Measurements from ENCODE around the gene STAC2. TPM values are rescaled to one million over a fixed set of nuclear protein-coding genes. Genes with fewer than 3 reads are reported as not detected.

STAC2 gene
- under 1 TPM in 2 of 4 donors, not detected in 2; 0.17 to 0.29 TPM for total RNA-seq

- intact Hi-C loops (cut with DNase I), result no loop called here
These were observed at the start of gene STAC2 for GRCh38 chr17:39225308-39225958. TSS of gene STAC2 (minus strand) at chr17:39225945. CDS start at chr17:39225502, 443 bp downstream.

GRCh38 chr17:39271546-39271945 is 45.8 kb upstream of the STAC2 start:
- DNase-seq (ENCODE audit: extremely low spot score), result no peak
- Histone ChIP-seq H3K27me3 (no peaks in the 10 kb centered on the region), H3K9me3 (no peaks in the 10 kb centered on the region), H3K4me3 (no peak overlapping the region), H3K36me3 (peaks cover 41 to 91% (median 68%) of the 10 kb centered on the region in 4 donors), H3K4me1 (no peaks in the 10 kb centered on the region), H3K27ac (replicated peaks in 1 of 4) (no peak overlapping the region)
- TF ChIP-seq CTCF (IDR thresholded peaks at IDR 0.05) (no peak), POLR2A (IDR thresholded peaks at IDR 0.05; ENCODE audit: low read depth) (no peak), POLR2AphosphoS5 (IDR thresholded peaks at IDR 0.05) (no peak), EP300 (IDR thresholded peaks at IDR 0.05) (no peak)
- 90% methylated on average over 3 of the region's 3 CpGs for WGBS
- intact Hi-C loops (cut with DNase I), result loop anchor here (10.0 kb wide), 1 partner anchor 133 kb away; the partner anchor contains the start of gene FBXL20

More at GRCh38 chr17:39225308-39225958, at the start of gene STAC2:
- Histone ChIP-seq H3K9me3 (no peaks in the 10 kb centered on the region), H3K27ac (replicated peaks in 1 of 4) (no peak within 1 kb of the TSS), H3K36me3 (no peaks in the 10 kb centered on the region), H3K4me3 (peak within 1 kb of the TSS; percentile 51 to 55 (median 53)), H3K4me1 (peaks cover 14 to 23% (median 21%) of the 10 kb centered on the region in 4 donors), H3K27me3 (peaks cover 0 to 70% (median 19%) of the 10 kb centered on the region in 4 donors)
- 1% methylated on average over 32 of the region's 71 CpGs for WGBS
- no peak for TF ChIP-seq CTCF (IDR thresholded peaks at IDR 0.05)
- no peak for TF ChIP-seq POLR2A (IDR thresholded peaks at IDR 0.05; ENCODE audit: low read depth)
- no peak for TF ChIP-seq EP300 (IDR thresholded peaks at IDR 0.05)
- TF ChIP-seq POLR2AphosphoS5 (IDR thresholded peaks at IDR 0.05), result no peak
- DNase-seq (ENCODE audit: extremely low spot score), result no peak

- TF ChIP-seq POLR2AphosphoS5 (IDR thresholded peaks at IDR 0.05), result no peak
- peak in 2 of 3 experiments; percentile 12 to 20 for TF ChIP-seq CTCF (IDR thresholded peaks at IDR 0.05)
- Histone ChIP-seq H3K27ac (replicated peaks in 1 of 4) (no peak overlapping the region), H3K4me1 (no peaks in the 10 kb centered on the region), H3K27me3 (no peaks in the 10 kb centered on the region), H3K36me3 (peaks cover 41 to 95% (median 68%) of the 10 kb centered on the region in 4 donors), H3K4me3 (no peak overlapping the region), H3K9me3 (no peaks in the 10 kb centered on the region)
- no peak for DNase-seq (ENCODE audit: extremely low spot score)
- intact Hi-C loops (cut with DNase I), result loop anchor here (10.0 kb wide), 1 partner anchor 134 kb away; the partner anchor contains the start of gene FBXL20
- whole genome bisulfite sequencing, result 37% methylated on average over 3 of the region's 3 CpGs
These were observed 45.2 kb upstream of the STAC2 start for GRCh38 chr17:39270923-39271322.

- H3K27me3 ChIP-seq, result no peaks in the 10 kb centered on the region
- H3K36me3 ChIP-seq, result peaks cover 60 to 98% (median 77%) of the 10 kb centered on the region in 4 donors
- DNase-seq (ENCODE audit: extremely low spot score), result no peak
- no peak for TF ChIP-seq CTCF (IDR thresholded peaks at IDR 0.05)
- peak in 1 of 2 donors; percentile 30 for TF ChIP-seq POLR2AphosphoS5 (IDR thresholded peaks at IDR 0.05)
- TF ChIP-seq POLR2A (IDR thresholded peaks at IDR 0.05; ENCODE audit: low read depth), result no peak
- TF ChIP-seq EP300 (IDR thresholded peaks at IDR 0.05), result no peak
- H3K4me3 ChIP-seq, result no peak overlapping the region
- H3K9me3 ChIP-seq, result no peaks in the 10 kb centered on the region
- WGBS, result 64% methylated on average over 5 of the region's 5 CpGs
- peaks cover 0 to 3% (median 0%) of the 10 kb centered on the region in 4 donors for H3K4me1 ChIP-seq
- intact Hi-C loops (cut with DNase I), result no loop called here
- H3K27ac ChIP-seq (replicated peaks in 1 of 4), result no peak overlapping the region
These were observed 38.4 kb upstream of the STAC2 start for GRCh38 chr17:39264119-39264518.

All from esophagus muscularis mucosa (tissue), 4 donors.